GM18505 (cell line): ENCODE data around the gene POLA1.
A peak's percentile ranks its signal among the peaks of the same experiment; 100 is the strongest.

ENCODE experiments used
- ATAC-seq: cut with Tn5 transposase; IDR thresholded peaks from one replicate; pipeline ENCODE4 v1.9.1; 2021; ENCODE audit not compliant: unreplicated experiment
- POLR2A ChIP-seq: IDR thresholded peaks from 4 replicates; pipeline ENCODE4 v1.6.1; 2011; ENCODE audit warnings: borderline replicate concordance; ENCODE audit not compliant: insufficient read depth, insufficient read length; ENCODE audit errors: extremely low read depth

POLA1 gene

GRCh38 chrX:25020391-25020904 is 326.7 kb downstream of the POLA1 start:
- no peak for TF ChIP-seq POLR2A
- peak; percentile 16 for ATAC-seq

- peak; percentile 64 for ATAC-seq
- no peak for TF ChIP-seq POLR2A
Measured at GRCh38 chrX:25020905-25021449, 327.3 kb downstream of the POLA1 start.

GRCh38 chrX:25022499-25023325 is 329.0 kb downstream of the POLA1 start:
- no peak for TF ChIP-seq POLR2A
- no peak for ATAC-seq

- no peak for TF ChIP-seq POLR2A
Measured at GRCh38 chrX:25023908-25024307, 330.2 kb downstream of the POLA1 start.

GRCh38 chrX:25025615-25026014 is 331.9 kb downstream of the POLA1 start:
- no peak for TF ChIP-seq POLR2A

More at GRCh38 chrX:25023908-25024307, 330.2 kb downstream of the POLA1 start:
- ATAC-seq = no peak

GRCh38 chrX:25026576-25026975 is 332.9 kb downstream of the POLA1 start:
- ATAC-seq = no peak
- no peak for TF ChIP-seq POLR2A

More at GRCh38 chrX:25025615-25026014, 331.9 kb downstream of the POLA1 start:
- ATAC-seq = no peak

GRCh38 chrX:25028726-25029125 is 335.0 kb downstream of the POLA1 start:
- TF ChIP-seq POLR2A = no peak
- no peak for ATAC-seq

GRCh38 chrX:25029288-25029825 is 335.6 kb downstream of the POLA1 start:
- TF ChIP-seq POLR2A = no peak
- no peak for ATAC-seq

- no peak for TF ChIP-seq POLR2A
- ATAC-seq = no peak
Measured at GRCh38 chrX:25034889-25035288, 341.2 kb downstream of the POLA1 start.

- ATAC-seq = no peak
- no peak for TF ChIP-seq POLR2A
Measured at GRCh38 chrX:25039036-25039435, 345.3 kb downstream of the POLA1 start.

GRCh38 chrX:25043192-25043591 is 349.5 kb downstream of the POLA1 start:
- ATAC-seq = no peak
- TF ChIP-seq POLR2A = no peak
